ENCODE measurements around the gene PIK3R4. TPM values are rescaled to one million over a fixed set of nuclear protein-coding genes. Genes with fewer than 3 reads are reported as not detected.

Gene PIK3R4
- polyA plus RNA-seq, 6 donors from 2014 or later, result 7.8 to 26.8 (median 18.8) TPM

- Mint-ChIP-seq H3K36me3 (peaks cover 47 to 51% of the 10 kb centered on the region in 2 donors), H3K27ac (no peak overlapping the region), H3K27me3 (no peaks in the 10 kb centered on the region), H3K9me3 (no peaks in the 10 kb centered on the region), H3K4me1 (no peaks in the 10 kb centered on the region), H3K4me3 (no peak overlapping the region)
- DNase-seq, result peak; percentile 1
- no peak for ATAC-seq (ENCODE audit: low read depth in 2 of 2)
Measured at GRCh38 chr3:130699765-130700164, 46.9 kb downstream of the PIK3R4 start.

- H3K36me3 Mint-ChIP-seq, result peaks cover 40 to 54% of the 10 kb centered on the region in 2 donors
- no peak overlapping the region for H3K27ac Mint-ChIP-seq
- H3K27me3 Mint-ChIP-seq, result no peaks in the 10 kb centered on the region
- H3K4me1 Mint-ChIP-seq, result no peaks in the 10 kb centered on the region
- ATAC-seq (ENCODE audit: low read depth in 2 of 2), result no peak
- DNase-seq, result no peak
- no peak overlapping the region for H3K4me3 Mint-ChIP-seq
- no peaks in the 10 kb centered on the region for H3K9me3 Mint-ChIP-seq
Measured at GRCh38 chr3:130693314-130693713, 53.3 kb downstream of the PIK3R4 start.

GRCh38 chr3:130692455-130692854 lies 54.2 kb downstream of the PIK3R4 start:
- no peak for DNase-seq
- no peaks in the 10 kb centered on the region for H3K4me1 Mint-ChIP-seq
- no peak overlapping the region for H3K4me3 Mint-ChIP-seq
- H3K27ac Mint-ChIP-seq, result no peak overlapping the region
- no peaks in the 10 kb centered on the region for H3K27me3 Mint-ChIP-seq
- H3K36me3 Mint-ChIP-seq, result peaks cover 31 to 46% of the 10 kb centered on the region in 2 donors
- no peak for ATAC-seq (ENCODE audit: low read depth in 2 of 2)
- no peaks in the 10 kb centered on the region for H3K9me3 Mint-ChIP-seq

- no peak for ATAC-seq (ENCODE audit: low read depth in 2 of 2)
- Mint-ChIP-seq H3K36me3 (peaks cover 19 to 44% of the 10 kb centered on the region in 2 donors), H3K27ac (no peak overlapping the region), H3K27me3 (no peaks in the 10 kb centered on the region), H3K4me3 (no peak overlapping the region), H3K9me3 (no peaks in the 10 kb centered on the region), H3K4me1 (no peaks in the 10 kb centered on the region)
- no peak for DNase-seq
Measured at GRCh38 chr3:130688697-130689470, 57.7 kb downstream of the PIK3R4 start.

DNA sequence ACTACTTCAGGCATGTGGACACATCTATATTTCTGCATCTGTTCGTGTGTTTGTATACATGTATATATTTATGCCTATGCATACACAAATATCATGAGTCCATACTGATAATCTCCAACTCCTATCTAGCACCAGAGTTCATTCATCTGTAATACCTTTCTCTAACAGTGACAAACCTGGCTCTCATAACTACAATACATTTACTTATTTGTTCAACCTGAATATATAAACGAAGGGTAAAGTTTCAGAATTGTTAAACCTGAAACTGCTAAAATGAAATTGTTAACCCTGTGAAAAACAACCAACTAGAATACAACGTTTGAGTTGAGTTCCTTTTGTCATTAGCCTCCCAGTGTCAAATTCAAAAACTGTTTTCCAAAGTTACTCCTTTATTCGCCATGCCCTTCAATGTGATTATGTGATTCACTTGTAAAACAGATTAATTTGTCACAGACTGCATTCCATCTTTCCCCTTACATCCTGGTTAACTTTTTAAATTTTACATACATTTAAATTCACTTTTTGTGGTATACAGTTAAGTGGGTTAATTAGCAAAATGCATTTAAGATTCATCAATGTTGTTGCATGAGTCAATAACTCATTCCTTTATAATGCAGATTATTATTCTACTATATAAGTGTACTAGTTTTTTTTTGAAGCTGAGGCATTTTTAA lies 58.5 kb downstream of the PIK3R4 start:
- no peaks in the 10 kb centered on the region for H3K27me3 Mint-ChIP-seq
- ATAC-seq (ENCODE audit: low read depth in 2 of 2), result no peak
- H3K27ac Mint-ChIP-seq, result no peak overlapping the region
- H3K36me3 Mint-ChIP-seq, result peaks cover 26 to 44% of the 10 kb centered on the region in 2 donors
- DNase-seq, result no peak
- H3K4me1 Mint-ChIP-seq, result no peaks in the 10 kb centered on the region
- no peaks in the 10 kb centered on the region for H3K9me3 Mint-ChIP-seq
- no peak overlapping the region for H3K4me3 Mint-ChIP-seq

- DNase-seq (no peak), ATAC-seq (ENCODE audit: low read depth in 2 of 2) (no peak)
- Mint-ChIP-seq H3K27me3 (no peaks in the 10 kb centered on the region), H3K4me1 (no peaks in the 10 kb centered on the region), H3K9me3 (no peaks in the 10 kb centered on the region), H3K36me3 (peaks cover 34 to 46% of the 10 kb centered on the region in 2 donors), H3K27ac (no peak overlapping the region), H3K4me3 (no peak overlapping the region)
Measured at GRCh38 chr3:130687327-130687726, 59.3 kb downstream of the PIK3R4 start.

DNA sequence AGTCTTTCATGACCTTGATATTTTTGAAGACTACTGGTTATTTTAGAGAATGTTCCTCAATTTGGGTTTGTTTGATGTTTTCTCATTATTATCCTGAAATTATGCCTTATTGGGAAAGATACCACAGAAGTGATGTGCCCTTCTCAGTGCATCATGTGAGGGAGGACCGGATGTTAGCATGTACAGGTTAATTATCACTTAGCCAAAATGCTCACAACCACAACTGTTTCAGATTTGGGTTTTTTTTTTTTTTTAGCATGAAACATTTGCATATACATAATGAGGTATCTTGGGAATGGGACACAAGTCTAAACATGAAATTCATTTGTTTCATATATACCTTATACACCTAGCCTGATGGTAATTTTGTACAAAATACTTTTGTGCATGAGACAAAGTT lies 59.8 kb downstream of the PIK3R4 start:
- Mint-ChIP-seq H3K4me3 (no peak overlapping the region), H3K4me1 (no peaks in the 10 kb centered on the region), H3K9me3 (no peaks in the 10 kb centered on the region), H3K27ac (peak overlapping the region in 1 of 6 donors; percentile 60), H3K27me3 (no peaks in the 10 kb centered on the region), H3K36me3 (peaks cover 34 to 46% of the 10 kb centered on the region in 2 donors)
- ATAC-seq (ENCODE audit: low read depth in 2 of 2) (no peak), DNase-seq (no peak)

GRCh38 chr3:130682131-130682530 lies 64.5 kb downstream of the PIK3R4 start:
- Mint-ChIP-seq H3K36me3 (peaks cover 18 to 47% of the 10 kb centered on the region in 2 donors), H3K27ac (no peak overlapping the region), H3K9me3 (no peaks in the 10 kb centered on the region), H3K27me3 (no peaks in the 10 kb centered on the region), H3K4me3 (no peak overlapping the region), H3K4me1 (no peaks in the 10 kb centered on the region)
- no peak for ATAC-seq (ENCODE audit: low read depth in 2 of 2)
- no peak for DNase-seq

- Mint-ChIP-seq H3K9me3 (no peaks in the 10 kb centered on the region), H3K27me3 (no peaks in the 10 kb centered on the region), H3K4me1 (no peaks in the 10 kb centered on the region), H3K36me3 (peaks cover 25 to 57% of the 10 kb centered on the region in 2 donors), H3K27ac (no peak overlapping the region), H3K4me3 (no peak overlapping the region)
- ATAC-seq (ENCODE audit: low read depth in 2 of 2) (no peak), DNase-seq (no peak)
Measured at GRCh38 chr3:130679218-130679617, 67.4 kb downstream of the PIK3R4 start.

- Mint-ChIP-seq H3K4me1 (no peaks in the 10 kb centered on the region), H3K9me3 (no peaks in the 10 kb centered on the region), H3K27ac (no peak overlapping the region), H3K27me3 (no peaks in the 10 kb centered on the region), H3K36me3 (peaks cover 8 to 45% of the 10 kb centered on the region in 2 donors), H3K4me3 (no peak overlapping the region)
- no peak for ATAC-seq (ENCODE audit: low read depth in 2 of 2)
- DNase-seq, result no peak
Measured at GRCh38 chr3:130677343-130677742, 69.3 kb downstream of the PIK3R4 start.

DNA sequence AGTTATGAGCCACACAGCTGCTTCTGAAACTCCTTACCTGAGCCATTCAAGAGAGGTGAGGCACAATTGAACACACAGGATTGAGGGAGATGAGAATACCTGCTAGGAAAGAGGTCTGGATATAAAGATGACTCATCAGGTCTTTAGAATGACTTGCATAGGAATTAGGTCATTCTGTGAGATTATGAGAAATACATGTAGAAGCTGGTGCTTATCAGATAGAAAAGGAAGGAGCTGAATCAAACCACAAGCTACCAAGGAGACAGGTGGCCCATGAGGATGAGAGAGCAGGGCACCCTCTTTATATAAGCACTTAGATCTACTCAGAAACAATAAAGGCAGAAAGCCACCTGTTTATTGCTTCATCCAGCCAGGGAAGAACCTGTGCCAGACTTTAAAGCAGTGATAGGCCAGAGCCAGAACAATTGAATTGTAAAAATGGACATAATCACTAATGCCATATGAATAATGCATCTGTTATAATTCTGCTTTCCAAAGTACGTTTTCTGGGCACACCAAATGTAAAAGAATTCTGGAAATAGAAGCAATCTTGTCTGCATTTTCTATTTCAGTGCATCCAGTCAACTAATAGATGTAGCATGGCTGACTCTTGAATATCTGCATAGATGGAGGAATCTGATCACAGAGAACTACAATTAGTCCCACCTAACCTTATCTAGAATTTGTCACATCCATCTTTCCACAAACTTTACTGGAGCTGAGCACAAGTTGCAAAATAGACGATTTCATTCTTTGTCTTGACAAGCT lies 74.9 kb downstream of the PIK3R4 start:
- ATAC-seq (ENCODE audit: low read depth in 2 of 2) (no peak), DNase-seq (no peak)
- no peaks in the 10 kb centered on the region for H3K27me3 Mint-ChIP-seq
- no peaks in the 10 kb centered on the region for H3K4me1 Mint-ChIP-seq
- H3K27ac Mint-ChIP-seq, result peak overlapping the region in 1 of 6 donors; percentile 54
- H3K4me3 Mint-ChIP-seq, result no peak overlapping the region
- peaks cover 8 to 32% of the 10 kb centered on the region in 2 donors for H3K36me3 Mint-ChIP-seq
- H3K9me3 Mint-ChIP-seq, result no peaks in the 10 kb centered on the region

DNA sequence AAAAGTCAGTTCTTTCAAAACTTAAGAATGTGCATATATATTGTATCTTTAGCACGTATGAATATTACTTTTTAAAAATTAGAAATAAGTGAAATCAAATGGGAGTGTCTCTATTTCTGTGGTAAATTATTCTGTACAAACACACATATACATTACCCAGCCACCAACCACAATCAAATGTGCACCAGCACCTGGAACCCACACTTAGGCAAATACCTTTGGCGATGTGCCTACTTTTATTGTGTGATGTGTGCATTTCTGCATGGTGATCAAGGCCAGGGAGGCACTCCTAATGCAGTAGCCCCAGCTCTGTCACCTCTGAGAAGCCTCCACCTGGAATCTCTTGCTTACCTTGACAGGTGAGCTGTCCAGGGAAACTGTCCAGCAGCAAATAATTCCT lies 76.9 kb downstream of the PIK3R4 start:
- Mint-ChIP-seq H3K4me1 (no peaks in the 10 kb centered on the region), H3K27me3 (no peaks in the 10 kb centered on the region), H3K36me3 (peaks cover 6 to 25% of the 10 kb centered on the region in 2 donors), H3K27ac (no peak overlapping the region), H3K4me3 (no peak overlapping the region), H3K9me3 (no peaks in the 10 kb centered on the region)
- DNase-seq (no peak), ATAC-seq (ENCODE audit: low read depth in 2 of 2) (no peak)

- ATAC-seq (ENCODE audit: low read depth in 2 of 2) (no peak), DNase-seq (no peak)
- H3K27ac Mint-ChIP-seq, result no peak overlapping the region
- no peaks in the 10 kb centered on the region for H3K27me3 Mint-ChIP-seq
- H3K4me3 Mint-ChIP-seq, result no peak overlapping the region
- no peaks in the 10 kb centered on the region for H3K4me1 Mint-ChIP-seq
- no peaks in the 10 kb centered on the region for H3K9me3 Mint-ChIP-seq
- peaks cover 0 to 18% of the 10 kb centered on the region in 2 donors for H3K36me3 Mint-ChIP-seq
Measured at GRCh38 chr3:130663092-130663491, 83.5 kb downstream of the PIK3R4 start.

Measured in naive B cell (primary cell).